K562 (cell line): Measurements from ENCODE around the gene TNFAIP8L1. TPM values are rescaled to one million over a fixed set of nuclear protein-coding genes. Genes with fewer than 3 reads are reported as not detected.

Experiments used
- ATAC-seq: fragments of 200-7000 bp; cut with Tn5 transposase; 3 replicates; pipeline ENCODE4 v1.9.1; 2020; ENCODE audit warnings: moderate library complexity
- BruUV-seq: library from RNA; stranded (reverse); fragments of 400-500 nt; replicated peaks from 2 replicates; lab custom pipeline; 2021; lab: Mats Ljungman, UMichigan
- CTCF ChIA-PET: fragments of 300-600 bp; formaldehyde crosslinking; extraction: SDS; loops from one replicate; lab custom pipeline; 2021; ENCODE audit warnings: low intra/inter-chr PET ratio; lab: Yijun Ruan, JAX
- POLR2A ChIA-PET: fragments of 300-600, 350-650 bp; sonication (Branson Sonifier 250); formaldehyde crosslinking; extraction: SDS; loops from one replicate; lab custom pipeline; 2021; ENCODE audit warnings: antibody characterized with exemption, inconsistent platforms; lab: Yijun Ruan, JAX
- DNase-seq, 4 experiments: peaks; one replicate each; pipeline versions ENCODE4 v3.0.0 to v3.0.0-alpha.2; 2011 to 2018; ENCODE audit warnings: low spot score in 3 of 4, mixed read lengths in 3 of 4; ENCODE audit errors: extremely low read depth in 1 of 4
- FAIRE-seq: peaks from 2 replicates; lab custom pipeline; 2011; peaks lifted over from hg19 to GRCh38; lab: Jason Lieb, UNC
- H2AFZ ChIP-seq: 2 replicates; pipeline ENCODE4 v1.6.0; 2011; ENCODE audit warnings: low read depth, low read length, control low read depth, inconsistent platforms
- H3K27ac ChIP-seq: fragments of 200-600 bp; 3 replicates; pipeline ENCODE4 v1.8.0; 2011; ENCODE audit warnings: low read depth, mild to moderate bottlenecking, control low read depth, inconsistent platforms, low read length, moderate library complexity, mixed read lengths; ENCODE audit errors: extremely low read depth
- H3K27me3 ChIP-seq, 2 experiments: fragments of 300-600 bp in 1 of 2; 2 replicates in 1 of 2; 3 replicates in 1 of 2; pipeline versions ENCODE4 v1.6.0 to v1.8.0; 2011; ENCODE audit warnings: inconsistent platforms in 2 of 2, low read length in 2 of 2, mild to moderate bottlenecking in 1 of 2, mixed read lengths in 1 of 2, moderate library complexity in 1 of 2; ENCODE audit not compliant: control insufficient read depth in 2 of 2, insufficient read depth in 2 of 2
- H3K36me3 ChIP-seq: fragments of 300-600 bp; 3 replicates; pipeline ENCODE4 v1.8.0; 2011; ENCODE audit warnings: mild to moderate bottlenecking, low read length, inconsistent platforms; ENCODE audit not compliant: control insufficient read depth, insufficient read depth
- H3K4me1 ChIP-seq, 2 experiments: fragments of 200-600 bp in 1 of 2; replicated peaks in 1 of 2; 2 replicates in 1 of 2; 3 replicates in 1 of 2; pipeline versions ENCODE4 v1.5.1 to v1.8.0; 2011; ENCODE audit warnings: inconsistent platforms in 2 of 2, low read length in 2 of 2, mild to moderate bottlenecking in 1 of 2, mixed read lengths in 1 of 2, moderate library complexity in 1 of 2; ENCODE audit not compliant: control insufficient read depth in 2 of 2, insufficient read depth in 2 of 2
- H3K4me2 ChIP-seq: 2 replicates; pipeline ENCODE4 v1.6.1; 2011; ENCODE audit warnings: low read length, control low read depth, inconsistent platforms, mixed read lengths; ENCODE audit not compliant: insufficient read depth
- H3K4me3 ChIP-seq: fragments of 200-600 bp; sonication (generic), shearing (Covaris generic); 2 replicates; pipeline ENCODE4 v1.5.1; 2016; ENCODE audit warnings: control low read depth, inconsistent platforms
- H3K79me2 ChIP-seq: fragments of 200-600 bp; 3 replicates; pipeline ENCODE4 v1.8.0; 2011; ENCODE audit warnings: low read length, inconsistent platforms; ENCODE audit not compliant: control insufficient read depth, insufficient read depth
- H3K9ac ChIP-seq, 2 experiments: 2 replicates each; pipeline versions ENCODE4 v1.6.0 to v1.6.1; 2011; ENCODE audit warnings: low read depth in 2 of 2, low read length in 2 of 2, control low read depth in 1 of 2, inconsistent platforms in 1 of 2, mild to moderate bottlenecking in 1 of 2, mixed read lengths in 1 of 2; ENCODE audit not compliant: insufficient read depth in 1 of 2
- H3K9me1 ChIP-seq: one replicate; pipeline ENCODE4 v1.6.0; 2011; ENCODE audit warnings: inconsistent platforms, mild to moderate bottlenecking, low read length, moderate library complexity; ENCODE audit not compliant: control insufficient read depth, insufficient read depth
- H3K9me3 ChIP-seq: replicated peaks from 2 replicates; pipeline ENCODE4 v1.5.1; 2011; ENCODE audit warnings: low read depth, low read length, inconsistent platforms; ENCODE audit not compliant: control insufficient read depth, insufficient read depth
- H4K20me1 ChIP-seq: replicated peaks from 2 replicates; pipeline ENCODE4 v1.6.1; 2011; ENCODE audit warnings: low read length, inconsistent platforms, mixed read lengths; ENCODE audit not compliant: control insufficient read depth, insufficient read depth
- ATF1 ChIP-seq, 2 experiments: fragments of 450-650 bp in 1 of 2; IDR thresholded peaks; 2 replicates each; pipeline ENCODE4 v1.6.1; 2016; ENCODE audit warnings: missing compliant biosample characterization in 1 of 2, missing genetic modification characterization in 1 of 2
- CCNT2 ChIP-seq: IDR thresholded peaks from 2 replicates; pipeline ENCODE4 v1.6.1; 2011; ENCODE audit warnings: borderline replicate concordance, low read depth, mild to moderate bottlenecking, moderate library complexity, mixed read lengths, low read length; ENCODE audit not compliant: insufficient read length; ENCODE audit errors: extremely low read depth
- DMBX1 ChIP-seq: fragments of 250-450 bp; sonication (Bioruptor Pico); IDR thresholded peaks from 2 replicates; pipeline ENCODE4 v1.8.0; 2022; ENCODE audit warnings: inconsistent platforms, mild to moderate bottlenecking, moderate library complexity, borderline replicate concordance
- MED1 ChIP-seq: sonication (generic); formaldehyde crosslinking; IDR thresholded peaks from 2 replicates; pipeline ENCODE4 v1.8.1; 2023; ENCODE audit warnings: missing genetic modification reagents, borderline replicate concordance
- POLR2G ChIP-seq: fragments of 200-400 bp; formaldehyde crosslinking; IDR thresholded peaks from 2 replicates; pipeline ENCODE4 v1.6.1; 2017; ENCODE audit warnings: low read depth, mild to moderate bottlenecking, antibody characterized with exemption, low read length, moderate library complexity
- SP1 ChIP-seq: sonication (generic); formaldehyde crosslinking; IDR thresholded peaks from 2 replicates; pipeline ENCODE4 v1.8.1; 2022; ENCODE audit warnings: mild to moderate bottlenecking, missing genetic modification reagents
- SUPT5H ChIP-seq: fragments of 450-650 bp; IDR thresholded peaks from 2 replicates; pipeline ENCODE4 v1.6.1; 2016
- WGBS: fragments of 100-300 bp; shearing (Covaris generic); methylation state at CpG from one replicate; pipeline ENCODE4 v1.1.6; 2016; ENCODE audit warnings: low coverage, mixed read lengths; ENCODE audit not compliant: insufficient coverage; ENCODE audit errors: missing lambda C conversion rate; 5-methylcytosine and 5-hydroxymethylcytosine counted together
- in situ Hi-C: fragments of 300-500 bp; cut with MboI; formaldehyde crosslinking; loops from 4 replicates; pipeline ENCODE4 v1.15.0; 2018; ENCODE audit warnings: inconsistent platforms, mixed read lengths
- intact Hi-C: fragments of 100-400 bp; cut with micrococcal nuclease; formaldehyde crosslinking; loops from 2 replicates; pipeline ENCODE4 v1.14.2; 2022
- polyA plus RNA-seq, 8 experiments: library from polyadenylated mRNA; depleted of rRNA in 4 of 8; stranded (reverse) in 5 of 8; unstranded in 3 of 8; fragments of >200 nt; fragmentation: Nextera tagmentation in 2 of 8; fragmentation: Illumina TruSeq in 1 of 8; extraction: Ambion mirVana in 2 of 8; extraction: Trizol in 1 of 8; gene quantifications; 2 replicates each; pipeline versions ENCODE4 v1.2.1 to v1.2.3, GENCODE V29; 2011 to 2014; ENCODE audit warnings: inconsistent platforms in 1 of 8, missing spikeins in 1 of 8
- total RNA-seq, 7 experiments: library from RNA; depleted of rRNA in 6 of 7; stranded (reverse); fragments of >200 nt in 6 of 7; fragmentation: Illumina TruSeq in 2 of 7; extraction: Trizol in 2 of 7; gene quantifications; 2 replicates each; pipeline versions ENCODE4 v1.2.1 to v1.2.3, GENCODE V29; 2011 to 2021; ENCODE audit warnings: low replicate concordance in 1 of 7

Gene TNFAIP8L1
- total and polyA plus RNA-seq, 9 of the 15 experiments (the other 6 are each of a cell fraction or from before 2014, with no cell fraction given) = 0.69 to 9.3 (median 4.9) TPM

- no peak overlapping the region for H3K4me3 ChIP-seq
- CTCF ChIA-PET = interaction anchor here (0.6 kb wide), 1 partner anchor 375 kb away, joined by 3 read pairs; no protein-coding TSS in a partner anchor
- FAIRE-seq = no peak
- ATAC-seq = no peak
- peaks cover 53% of the 10 kb centered on the region; the same call in 2 of the 3 replicates for H3K36me3 ChIP-seq
- H2AFZ ChIP-seq = no peak overlapping the region
- no peak overlapping the region for H3K4me2 ChIP-seq
- H3K4me1 ChIP-seq = peaks cover 11 to 20% of the 10 kb centered on the region in 2 experiments; a peak in 3 of 5 replicates
- POLR2A ChIA-PET = interaction anchor here (0.6 to 2.1 kb wide), 8 partner anchors 10 to 489 kb away, joined by 3 to 5 read pairs (median 4); no protein-coding TSS in a partner anchor
- no peak overlapping the region for H3K27ac ChIP-seq
- no peaks in the 10 kb centered on the region for H3K79me2 ChIP-seq
- in situ Hi-C loops (no loop called here), intact Hi-C loops (no loop called here)
- WGBS = 86% methylated on average over 12 of the region's 13 CpGs
- H3K9ac ChIP-seq = no peak overlapping the region
- H3K9me3 ChIP-seq = no peaks in the 10 kb centered on the region
- no peaks in the 10 kb centered on the region for H4K20me1 ChIP-seq
- TF ChIP-seq POLR2G (peak; percentile 61), DMBX1 (no peak), MED1 (CRISPR knock-in tag) (0 out of 2 replicates have a peak, but pooled peaks have one; percentile 51), CCNT2 (no peak), SP1 (CRISPR knock-in tag) (peak; percentile 9; the same call in 1 of the 2 replicates), ATF1 (CRISPR knock-in tag; IDR thresholded peaks at IDR 0.05) (no peak), ATF1 (tag; IDR thresholded peaks at IDR 0.05) (no peak), SUPT5H (0 out of 2 replicates have a peak, but pooled peaks have one; percentile 7)
- peak in 1 of 4 experiments; percentile 9 for DNase-seq
- H3K27me3 ChIP-seq = no peaks in the 10 kb centered on the region
- no TSS peak for BruUV-seq
- peaks cover 3% of the 10 kb centered on the region for H3K9me1 ChIP-seq
These were observed 14.6 kb downstream of the TNFAIP8L1 start for GRCh38 chr19:4653793-4654436.
